ENCODE data around the gene C1GALT1C1.
A peak's percentile ranks its signal among the peaks of the same experiment; 100 is the strongest.
"Not testable (repeated sequence)": the region's sequence is repeated elsewhere in the genome, so short reads cannot be mapped to it uniquely, and the experiment has no call there.

The C1GALT1C1 gene

DNA sequence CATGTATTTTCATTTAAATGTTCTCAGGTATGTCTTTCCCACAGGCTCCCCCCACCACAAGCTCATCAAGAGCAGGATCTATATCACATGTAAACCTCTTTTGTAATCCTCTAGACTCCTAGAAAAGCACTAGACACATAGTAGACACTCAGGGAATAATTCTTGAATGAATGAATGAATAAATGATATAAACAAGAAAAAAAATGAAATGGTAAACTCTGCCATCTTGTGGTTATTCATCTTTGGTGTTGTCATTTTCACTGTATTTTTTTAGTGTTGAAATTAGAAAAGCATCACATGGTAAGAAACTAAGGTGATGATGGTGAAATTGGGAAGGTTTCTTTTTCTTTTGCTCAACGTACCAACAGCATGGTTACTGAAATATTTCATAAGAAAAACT lies 34.2 kb upstream of the C1GALT1C1 start:
- H3K27ac ChIP-seq = no peak overlapping the region
- TF ChIP-seq, protein P1, sequence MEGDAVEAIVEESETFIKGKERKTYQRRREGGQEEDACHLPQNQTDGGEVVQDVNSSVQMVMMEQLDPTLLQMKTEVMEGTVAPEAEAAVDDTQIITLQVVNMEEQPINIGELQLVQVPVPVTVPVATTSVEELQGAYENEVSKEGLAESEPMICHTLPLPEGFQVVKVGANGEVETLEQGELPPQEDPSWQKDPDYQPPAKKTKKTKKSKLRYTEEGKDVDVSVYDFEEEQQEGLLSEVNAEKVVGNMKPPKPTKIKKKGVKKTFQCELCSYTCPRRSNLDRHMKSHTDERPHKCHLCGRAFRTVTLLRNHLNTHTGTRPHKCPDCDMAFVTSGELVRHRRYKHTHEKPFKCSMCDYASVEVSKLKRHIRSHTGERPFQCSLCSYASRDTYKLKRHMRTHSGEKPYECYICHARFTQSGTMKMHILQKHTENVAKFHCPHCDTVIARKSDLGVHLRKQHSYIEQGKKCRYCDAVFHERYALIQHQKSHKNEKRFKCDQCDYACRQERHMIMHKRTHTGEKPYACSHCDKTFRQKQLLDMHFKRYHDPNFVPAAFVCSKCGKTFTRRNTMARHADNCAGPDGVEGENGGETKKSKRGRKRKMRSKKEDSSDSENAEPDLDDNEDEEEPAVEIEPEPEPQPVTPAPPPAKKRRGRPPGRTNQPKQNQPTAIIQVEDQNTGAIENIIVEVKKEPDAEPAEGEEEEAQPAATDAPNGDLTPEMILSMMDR (conservative IDR thresholded peaks at IDR 0.05) = peak; percentile 26; the same call in 1 of the 2 replicates

DNA sequence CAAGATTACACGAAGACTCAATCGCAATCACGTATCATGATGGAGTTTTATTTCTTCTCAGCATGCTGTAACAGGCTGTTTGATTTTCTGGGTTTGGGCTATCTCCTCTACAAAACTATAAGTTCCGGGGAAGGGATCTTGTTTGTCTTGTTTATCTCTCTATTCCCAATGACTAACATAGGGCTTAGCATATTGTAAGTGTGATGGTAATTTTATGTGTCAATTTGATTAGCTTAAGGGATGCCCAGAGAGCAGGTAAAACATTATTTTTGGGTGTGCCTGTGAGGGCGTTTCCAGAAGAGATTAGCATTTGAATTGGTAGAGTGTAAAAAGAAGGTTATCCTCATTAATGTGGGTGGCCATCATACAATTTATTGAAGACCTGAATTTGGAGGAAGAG lies 32.8 kb upstream of the C1GALT1C1 start:
- TF ChIP-seq, protein P1 (conservative IDR thresholded peaks at IDR 0.05) = no peak
- no peak overlapping the region for H3K27ac ChIP-seq

DNA sequence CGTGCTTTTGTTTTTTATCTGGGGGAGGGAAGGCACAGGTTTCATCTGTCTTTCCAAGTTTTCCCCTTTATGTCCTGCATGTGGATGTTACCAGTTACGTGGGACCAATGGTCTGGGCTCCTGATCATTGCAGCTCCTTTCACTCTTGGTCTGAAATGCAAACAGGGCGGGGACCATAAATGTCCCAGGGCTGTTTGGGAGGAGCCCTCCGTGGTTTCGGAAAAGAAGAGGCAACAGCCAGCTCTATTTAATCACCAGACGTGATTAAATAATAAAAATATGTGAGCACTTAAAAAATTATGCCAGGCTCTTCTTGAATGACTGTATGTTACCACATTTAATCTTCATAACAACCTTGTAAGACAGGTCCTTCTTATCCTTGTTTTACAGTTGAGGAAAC lies 30.8 kb upstream of the C1GALT1C1 start:
- TF ChIP-seq, protein P1 (conservative IDR thresholded peaks at IDR 0.05) = no peak
- no peak overlapping the region for H3K27ac ChIP-seq

DNA sequence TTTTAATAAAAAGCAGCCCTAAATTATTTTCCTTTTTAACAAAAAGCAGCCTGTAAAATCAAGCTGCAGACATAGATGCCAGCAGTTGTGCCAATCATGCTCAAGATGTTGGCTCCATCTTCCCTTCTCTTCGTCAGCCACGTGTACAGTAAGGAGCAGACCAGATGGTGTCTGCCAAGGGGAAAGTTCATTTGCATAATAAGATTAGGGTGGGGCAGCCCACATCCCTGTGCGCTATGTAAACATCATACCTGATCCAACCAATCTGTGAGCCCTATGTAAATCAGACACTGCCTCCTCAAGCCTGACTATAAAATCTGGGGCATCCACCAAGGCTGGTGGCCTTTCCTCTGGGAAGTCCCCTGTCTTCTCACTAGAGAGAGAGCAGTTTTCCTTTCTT lies 23.1 kb upstream of the C1GALT1C1 start:
- no peak overlapping the region for H3K27ac ChIP-seq

DNA sequence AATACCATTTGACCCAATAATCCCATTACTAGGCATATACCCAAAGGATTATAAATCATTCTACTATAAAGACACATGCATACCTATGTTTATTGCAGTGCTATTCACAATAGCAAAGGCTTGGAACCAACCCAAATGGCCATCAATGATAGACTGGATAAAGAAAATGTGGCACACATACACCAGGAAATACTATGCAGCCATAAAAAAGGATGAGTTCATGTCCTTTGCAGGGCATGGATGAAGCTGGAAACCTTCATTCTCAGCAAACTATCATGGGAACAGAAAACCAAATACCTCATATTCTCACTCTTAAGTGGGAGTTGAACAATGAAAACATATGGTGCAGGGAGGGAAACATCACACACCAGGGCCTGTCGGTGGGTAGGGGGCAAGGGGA lies 22.4 kb upstream of the C1GALT1C1 start:
- not testable (repeated sequence) for H3K27ac ChIP-seq

More for the DNA sequence above, 23.1 kb upstream of the C1GALT1C1 start:
- TF ChIP-seq, protein P1 (conservative IDR thresholded peaks at IDR 0.05) = no peak

DNA sequence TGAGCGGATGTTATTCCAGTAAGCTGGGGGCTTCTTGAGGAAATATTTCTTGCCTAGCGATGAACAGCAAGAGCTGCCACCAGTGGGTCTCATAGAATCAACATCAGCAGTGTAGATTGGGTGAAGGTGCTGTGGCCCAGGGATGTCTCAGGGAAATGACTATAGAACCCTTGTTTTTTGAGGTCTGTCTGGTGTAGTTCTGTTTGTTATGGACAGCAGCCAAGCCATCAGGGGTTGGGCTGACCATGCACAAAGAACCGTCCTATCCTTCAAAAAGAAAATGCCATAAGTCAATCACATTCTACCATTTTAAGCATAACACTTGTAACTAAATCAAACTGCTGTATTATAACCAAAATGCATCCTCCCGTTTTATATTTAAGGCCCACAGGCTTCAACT lies 17.3 kb upstream of the C1GALT1C1 start:
- TF ChIP-seq, protein P1 (conservative IDR thresholded peaks at IDR 0.05) = no peak
- no peak overlapping the region for H3K27ac ChIP-seq

DNA sequence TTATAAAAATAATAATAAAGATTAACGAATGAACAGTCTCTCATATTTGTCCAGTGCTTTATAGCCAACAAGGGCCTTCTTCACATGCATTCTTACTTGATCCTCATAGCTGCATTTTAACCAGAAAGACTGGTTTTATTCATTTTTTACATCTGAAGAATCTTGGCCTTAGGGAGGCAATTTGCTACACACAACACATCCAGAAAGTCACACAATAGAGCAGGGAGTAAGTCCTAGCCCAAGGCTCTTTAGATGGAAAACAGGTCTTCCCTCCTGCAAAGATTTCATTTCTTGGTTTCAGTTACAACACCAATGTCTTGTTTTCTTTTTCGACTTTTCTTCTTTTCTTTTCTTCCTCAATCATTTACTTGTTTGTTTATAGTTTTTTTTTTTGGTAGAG lies 13.0 kb upstream of the C1GALT1C1 start:
- TF ChIP-seq, protein P1 (conservative IDR thresholded peaks at IDR 0.05) = no peak
- no peak overlapping the region for H3K27ac ChIP-seq

DNA sequence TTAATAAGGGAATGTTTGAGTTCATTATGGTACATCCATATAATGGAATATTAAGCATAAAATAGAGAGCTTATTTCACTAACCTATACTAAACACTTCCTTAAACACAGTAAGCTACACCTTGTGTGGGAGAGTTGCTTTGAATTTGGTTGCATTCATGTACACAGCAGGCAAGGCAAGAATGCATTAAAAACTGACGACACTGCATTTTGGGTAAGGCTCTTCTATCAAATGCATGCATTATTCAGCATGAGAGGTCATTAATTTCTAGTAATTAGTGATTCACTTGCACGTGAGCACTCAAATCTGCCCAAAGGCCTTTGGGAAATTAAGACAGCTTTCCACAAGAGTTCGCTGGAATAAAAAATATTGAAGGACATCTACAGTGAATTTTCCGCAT lies 8.8 kb upstream of the C1GALT1C1 start:
- TF ChIP-seq, protein P1 (conservative IDR thresholded peaks at IDR 0.05) = no peak
- no peak overlapping the region for H3K27ac ChIP-seq

Data from VCaP (cell line).